Tibial artery (tissue), 4 donors: ENCODE results near the gene HOXA5.
A peak's percentile ranks its signal among the peaks of the same experiment; 100 is the strongest.

Experiments
- DNase-seq, 2 donors: peaks; one replicate each; pipeline ENCODE4 v3.0.0-alpha.2; 2019
- H3K27ac ChIP-seq, 2 donors: fragments of 200-600 bp; sonication (generic) in 1 of 2; 1 replicate in 1 of 2; 2 replicates in 1 of 2; pipeline ENCODE4 v1.5.1; 2018 to 2019; ENCODE audit warnings: mild to moderate bottlenecking in 1 of 2
- H3K27me3 ChIP-seq, 2 donors: fragments of 200-600 bp; sonication (generic) in 1 of 2; one replicate each; pipeline versions ENCODE4 v1.5.1 to v1.6.0; 2016 to 2019
- H3K36me3 ChIP-seq, 3 donors: fragments of 200-600 bp; sonication (generic) in 2 of 3; one replicate each; pipeline ENCODE4 v1.5.1; 2016 to 2019; ENCODE audit warnings: mild to moderate bottlenecking in 2 of 3
- H3K4me1 ChIP-seq, 4 donors: fragments of 200-600 bp; sonication (generic) in 2 of 4; 1 replicate in 3 of 4; 2 replicates in 1 of 4; pipeline ENCODE4 v1.5.1; 2016 to 2019
- H3K4me3 ChIP-seq, 2 donors: fragments of 200-600 bp; sonication (generic) in 1 of 2; 1 replicate in 1 of 2; 2 replicates in 1 of 2; pipeline ENCODE4 v1.5.1; 2018 to 2019; ENCODE audit warnings: mild to moderate bottlenecking in 2 of 2
- H3K9me3 ChIP-seq, 3 donors: fragments of 200-600 bp; sonication (generic) in 1 of 3; one replicate each; pipeline ENCODE4 v1.5.1; 2016 to 2019
- CTCF ChIP-seq, 2 experiments: fragments of 200-600 bp in 1 of 2; fragments of 450-650 bp in 1 of 2; IDR thresholded peaks; one replicate each; pipeline ENCODE4 v1.5.1; 2017 to 2019; ENCODE audit warnings: antibody characterized with exemption in 2 of 2, mild to moderate bottlenecking in 1 of 2, moderate library complexity in 1 of 2
- intact Hi-C: fragments of 100-400 bp; cut with DNase I; formaldehyde crosslinking; loops from one replicate; pipeline ENCODE4 v1.15.0; 2023; ENCODE audit warnings: low total_unique reads

The HOXA5 gene

DNA sequence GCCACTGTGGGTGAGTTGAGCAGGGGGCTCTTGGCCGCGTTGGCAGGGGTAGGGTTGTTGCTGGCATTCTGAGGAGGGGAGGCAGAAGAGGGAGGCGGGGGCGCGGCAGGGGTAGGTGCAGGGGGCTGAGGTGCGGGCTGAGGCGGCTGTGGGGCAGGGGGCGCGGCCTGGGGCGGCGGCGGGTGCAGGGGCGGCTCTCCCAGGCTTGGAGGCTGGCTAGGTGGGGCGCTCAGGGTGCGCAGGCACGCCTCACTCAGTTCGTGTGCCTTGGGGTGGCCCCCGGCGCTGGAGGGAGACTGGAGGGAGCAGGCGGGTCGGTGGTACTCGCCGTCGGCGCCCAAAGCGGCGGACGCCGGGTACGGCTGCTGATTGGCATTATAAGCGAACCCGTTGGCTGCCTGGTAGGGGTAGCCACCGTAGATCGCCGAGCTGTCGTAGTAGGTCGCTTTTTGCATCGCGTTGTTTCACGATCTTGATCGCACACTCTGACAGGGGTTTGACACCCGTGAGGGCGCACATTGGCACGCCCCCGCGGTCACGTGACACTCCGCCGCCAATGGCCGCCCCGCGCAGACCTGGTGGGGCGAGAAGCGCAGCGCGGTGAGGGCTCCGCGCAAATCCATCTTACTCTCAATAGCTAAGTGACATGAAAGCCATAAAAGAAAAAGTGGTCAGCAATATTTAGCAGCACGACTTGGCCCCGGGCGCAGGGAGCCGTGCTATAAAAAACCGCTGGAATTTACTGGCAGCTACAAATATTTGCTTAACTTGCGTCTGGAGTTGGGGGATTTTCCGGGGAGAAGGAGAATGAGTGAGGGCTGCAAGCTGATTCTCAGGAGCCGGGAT lies 33.1 kb downstream of the HOXA5 start:
- TF ChIP-seq CTCF (IDR thresholded peaks at IDR 0.05), result no peak
- intact Hi-C loops, result no loop called here
- H3K27ac ChIP-seq, result peak overlapping the region; percentile 92 to 97
- peaks cover 5 to 53% (median 33%) of the 10 kb centered on the region in 4 donors for H3K4me1 ChIP-seq
- no peaks in the 10 kb centered on the region for H3K27me3 ChIP-seq
- H3K36me3 ChIP-seq, result peaks cover 0 to 9% (median 0%) of the 10 kb centered on the region in 3 donors
- H3K4me3 ChIP-seq, result peak overlapping the region; percentile 39 to 51
- H3K9me3 ChIP-seq, result no peaks in the 10 kb centered on the region
- peak in 1 of 2 donors; percentile 81 for DNase-seq

- peak overlapping the region in 1 of 2 donors; percentile 39 for H3K4me3 ChIP-seq
- intact Hi-C loops, result no loop called here
These were observed 33.9 kb downstream of the HOXA5 start for GRCh38 chr7:27109466-27110185.

GRCh38 chr7:27108390-27109127 lies 34.9 kb downstream of the HOXA5 start:
- H3K27me3 ChIP-seq, result no peaks in the 10 kb centered on the region
- no peak for DNase-seq
- H3K4me1 ChIP-seq, result peaks cover 5 to 50% (median 31%) of the 10 kb centered on the region in 4 donors
- H3K36me3 ChIP-seq, result peaks cover 0 to 9% (median 0%) of the 10 kb centered on the region in 3 donors
- H3K27ac ChIP-seq, result no peak overlapping the region
- peak overlapping the region in 1 of 2 donors; percentile 19 for H3K4me3 ChIP-seq
- no peaks in the 10 kb centered on the region for H3K9me3 ChIP-seq
- intact Hi-C loops, result no loop called here
- TF ChIP-seq CTCF (IDR thresholded peaks at IDR 0.05), result no peak

More at GRCh38 chr7:27109466-27110185, 33.9 kb downstream of the HOXA5 start:
- peaks cover 0 to 9% (median 0%) of the 10 kb centered on the region in 3 donors for H3K36me3 ChIP-seq
- no peak for TF ChIP-seq CTCF (IDR thresholded peaks at IDR 0.05)
- DNase-seq, result no peak
- H3K4me1 ChIP-seq, result peaks cover 5 to 53% (median 35%) of the 10 kb centered on the region in 4 donors
- peak overlapping the region in 1 of 2 donors; percentile 97 for H3K27ac ChIP-seq
- no peaks in the 10 kb centered on the region for H3K27me3 ChIP-seq
- no peaks in the 10 kb centered on the region for H3K9me3 ChIP-seq

DNA sequence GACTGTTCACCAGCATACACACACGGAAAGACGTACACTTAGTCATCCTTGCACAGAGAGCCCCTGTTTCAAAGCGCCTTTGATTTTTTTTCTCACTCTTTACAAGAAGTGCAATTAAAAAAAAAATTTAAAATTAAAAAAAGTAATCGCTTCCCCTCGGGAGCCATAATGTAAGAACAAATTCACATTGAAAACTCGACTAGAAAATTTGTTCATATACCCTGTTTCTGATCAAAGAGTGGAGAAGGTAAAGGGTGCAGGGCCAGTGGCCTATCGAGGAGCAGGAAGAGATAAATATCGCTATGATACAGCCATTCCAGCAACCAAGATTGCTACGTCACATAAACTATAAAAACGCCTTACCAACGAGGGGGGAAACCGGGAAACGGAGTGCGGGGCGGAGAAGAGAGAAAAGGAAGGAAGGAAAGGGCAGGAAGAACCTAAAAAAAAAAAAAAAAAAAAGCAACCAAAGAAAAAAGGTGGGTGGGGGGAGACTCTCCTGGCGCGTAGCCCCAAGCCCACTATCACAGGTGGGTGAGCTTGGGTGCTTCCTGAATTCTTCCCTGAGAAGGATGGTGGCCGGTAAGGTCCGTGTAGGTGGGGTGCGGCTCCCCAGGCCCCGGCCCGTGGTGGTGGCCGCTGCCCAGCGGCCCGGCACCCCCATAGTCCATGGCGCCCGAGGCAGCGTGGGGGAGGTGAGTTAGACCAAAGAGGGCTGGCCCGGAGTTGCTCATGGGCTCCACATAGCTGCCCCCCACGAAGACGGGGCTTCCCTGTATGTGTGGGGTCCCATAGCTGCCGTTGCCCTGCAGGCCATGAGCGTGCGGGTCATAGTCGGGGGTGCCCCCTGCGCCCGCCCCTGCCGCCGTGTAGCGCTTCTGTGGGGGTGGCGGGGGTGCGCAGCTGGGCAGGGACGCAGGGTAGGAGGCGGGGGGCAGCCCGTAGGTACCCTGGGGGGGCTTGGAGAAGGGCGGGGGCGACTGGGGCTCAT lies 35.8 kb downstream of the HOXA5 start:
- no peak for DNase-seq
- Histone ChIP-seq H3K27ac (no peak overlapping the region), H3K4me3 (peak overlapping the region in 1 of 2 donors; percentile 19), H3K27me3 (no peaks in the 10 kb centered on the region), H3K36me3 (peaks cover 0 to 9% (median 0%) of the 10 kb centered on the region in 3 donors), H3K9me3 (no peaks in the 10 kb centered on the region), H3K4me1 (peaks cover 5 to 44% (median 25%) of the 10 kb centered on the region in 4 donors)
- no peak for TF ChIP-seq CTCF (IDR thresholded peaks at IDR 0.05)
- intact Hi-C loops, result no loop called here
